ENCODE results near the gene SIGLEC8.
"Not testable (repeated sequence)": the region's sequence is repeated elsewhere in the genome, so short reads cannot be mapped to it uniquely, and the experiment has no call there.

Gene SIGLEC8

DNA sequence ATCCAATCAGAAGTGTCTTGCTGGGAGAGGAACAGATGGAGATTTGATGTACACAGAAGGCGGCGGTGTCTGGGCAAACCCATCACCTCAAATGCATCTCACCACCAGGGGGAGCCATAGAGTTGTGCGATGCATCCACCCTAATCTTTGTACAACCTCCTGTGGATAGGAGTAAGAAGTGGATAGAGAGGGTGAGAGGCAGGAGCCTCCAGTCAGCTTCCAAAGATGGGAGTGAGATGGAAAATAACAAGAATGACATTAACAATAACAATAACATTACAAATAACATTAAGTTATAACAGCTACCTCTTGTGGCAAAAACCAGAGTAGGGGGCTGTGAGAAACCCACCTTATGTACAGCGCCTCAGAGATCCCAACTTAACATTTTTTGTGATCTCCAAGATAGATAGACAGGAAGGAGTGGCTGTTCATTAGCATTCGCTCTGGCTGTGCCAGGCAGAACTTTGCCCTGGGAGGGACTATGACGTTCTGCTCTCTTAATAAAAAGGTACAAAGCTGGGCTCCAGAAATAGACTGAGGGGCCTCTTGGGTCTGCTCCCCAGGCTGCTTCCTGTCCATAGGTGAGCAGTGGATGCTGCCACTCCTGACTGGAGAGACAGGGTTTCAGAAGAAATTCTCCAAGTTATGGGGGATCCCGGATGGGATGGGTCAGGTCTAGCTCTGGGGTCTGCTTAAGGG is 14.9 kb upstream of the SIGLEC8 start:
- DNase-seq (ENCODE audit: low read depth in 2 of 2) = peak; percentile 69 to 80

GRCh38 chr19:51472607-51473006 is 14.4 kb upstream of the SIGLEC8 start:
- DNase-seq (ENCODE audit: low read depth in 2 of 2) = no peak

GRCh38 chr19:51471527-51471926 is 13.3 kb upstream of the SIGLEC8 start:
- no peak for DNase-seq (ENCODE audit: low read depth in 2 of 2)

GRCh38 chr19:51470966-51471365 is 12.7 kb upstream of the SIGLEC8 start:
- DNase-seq (ENCODE audit: low read depth in 2 of 2) = no peak

DNA sequence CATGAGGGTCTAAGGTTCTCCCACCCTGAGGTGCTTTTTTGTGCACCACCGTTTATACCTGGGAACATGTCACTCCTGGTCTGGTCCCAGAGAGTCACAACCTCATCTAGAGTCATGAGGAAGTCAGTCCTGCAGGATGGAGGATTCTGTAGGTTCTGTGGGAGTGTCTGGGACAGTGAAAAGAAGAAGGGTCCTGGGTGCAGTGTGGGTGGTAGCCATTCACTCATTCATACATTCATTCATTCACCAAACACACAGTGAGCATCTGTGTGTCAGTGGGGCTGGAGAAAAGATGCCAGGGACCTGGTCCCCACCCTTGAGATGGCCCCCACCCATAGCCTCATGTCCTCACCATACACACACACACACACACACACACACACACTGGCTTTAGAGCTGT is 11.4 kb upstream of the SIGLEC8 start:
- DNase-seq (ENCODE audit: low read depth in 2 of 2) = no peak

- no peak for DNase-seq (ENCODE audit: low read depth in 2 of 2)
Measured at GRCh38 chr19:51469162-51469561, 10.9 kb upstream of the SIGLEC8 start.

- DNase-seq (ENCODE audit: low read depth in 2 of 2) = no peak
Measured at GRCh38 chr19:51468545-51468920, 10.3 kb upstream of the SIGLEC8 start.

DNA sequence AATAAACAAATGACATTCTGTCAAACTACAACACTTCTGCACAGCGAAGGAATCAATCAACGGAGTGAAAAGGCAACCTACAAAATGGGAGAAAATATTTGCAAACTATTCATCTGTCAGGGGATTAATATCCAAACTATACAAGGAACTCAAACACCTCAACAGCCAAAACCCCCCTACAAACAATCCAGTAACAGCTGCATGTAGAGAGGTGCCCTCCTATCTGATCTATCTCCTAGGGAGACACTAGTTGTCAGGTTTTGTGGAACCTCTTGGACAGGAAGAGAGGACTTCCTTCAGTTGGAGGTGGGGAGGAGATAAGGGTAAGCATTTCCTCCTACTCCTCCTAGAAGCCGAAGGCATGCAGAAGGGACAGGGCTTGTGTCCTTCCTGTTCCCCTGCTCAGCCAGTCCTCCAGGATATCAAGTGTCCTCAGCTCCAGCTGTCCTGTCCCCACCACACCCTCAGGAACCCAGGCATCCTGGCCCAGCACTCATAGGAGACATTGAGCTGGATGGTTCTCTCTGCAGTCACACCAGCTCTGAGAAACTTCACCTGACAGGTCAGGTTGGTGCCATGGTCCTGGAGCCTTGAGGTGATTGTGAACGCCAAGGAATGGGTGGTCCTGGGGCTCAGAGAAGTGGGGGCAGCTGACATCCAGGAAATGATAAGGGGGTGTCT is 9.8 kb upstream of the SIGLEC8 start:
- no peak for DNase-seq (ENCODE audit: low read depth in 2 of 2)

- DNase-seq (ENCODE audit: low read depth in 2 of 2) = no peak
Measured at GRCh38 chr19:51466723-51467122, 8.5 kb upstream of the SIGLEC8 start.

DNA sequence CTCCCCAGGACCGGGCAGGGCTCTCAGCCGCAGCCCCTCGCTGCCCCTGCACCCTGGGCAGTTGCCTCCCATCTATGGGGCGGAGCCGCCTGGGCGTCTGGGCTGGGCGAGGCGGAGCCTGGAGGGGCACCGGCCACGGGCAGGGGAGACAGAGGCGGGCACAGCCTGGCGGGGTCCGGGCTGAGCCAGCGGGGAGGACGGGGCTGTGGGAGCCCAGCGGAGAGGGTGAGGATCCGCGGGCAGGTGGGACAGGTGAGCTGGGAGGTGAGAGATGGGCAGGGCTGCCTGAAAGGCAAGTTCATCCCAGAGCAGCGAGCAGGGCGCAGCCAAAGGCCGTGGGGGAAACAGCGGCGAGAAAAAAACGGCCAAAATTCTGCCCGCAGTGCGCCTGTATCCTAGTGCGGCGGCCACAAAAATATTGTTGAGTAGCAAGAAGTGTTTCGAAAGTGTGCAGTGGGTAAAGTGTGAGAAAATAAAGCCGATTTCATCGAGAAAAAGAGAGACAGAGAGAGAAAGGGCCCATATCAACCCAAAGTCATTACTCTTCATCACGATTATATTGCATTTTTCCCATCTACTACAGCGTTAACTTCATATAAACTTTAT is 5.8 kb upstream of the SIGLEC8 start:
- DNase-seq (ENCODE audit: low read depth in 2 of 2) = not testable (repeated sequence)

DNA sequence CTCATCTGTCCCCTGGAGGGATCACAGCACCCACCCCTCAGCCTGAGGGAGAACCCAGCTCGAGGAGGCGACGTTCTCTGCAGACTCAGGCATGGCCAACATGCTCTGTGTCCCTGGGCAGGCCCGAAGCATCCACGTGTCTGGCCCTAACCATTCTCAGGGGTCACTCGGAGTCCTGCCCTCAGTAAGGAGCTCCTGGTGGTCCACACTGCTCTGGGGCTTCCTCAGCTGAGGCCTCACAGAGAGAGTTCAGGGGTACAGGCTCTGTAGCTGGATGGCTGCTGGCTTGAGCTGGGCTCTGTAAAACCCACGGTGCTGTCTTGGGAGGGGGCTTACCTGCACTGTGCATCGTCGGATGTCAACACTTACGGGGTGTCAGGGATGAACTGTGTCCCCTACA is 4.4 kb upstream of the SIGLEC8 start:
- DNase-seq (ENCODE audit: low read depth in 2 of 2) = no peak

GRCh38 chr19:51462276-51462675 is 4.0 kb upstream of the SIGLEC8 start:
- DNase-seq (ENCODE audit: low read depth in 2 of 2) = no peak

DNA sequence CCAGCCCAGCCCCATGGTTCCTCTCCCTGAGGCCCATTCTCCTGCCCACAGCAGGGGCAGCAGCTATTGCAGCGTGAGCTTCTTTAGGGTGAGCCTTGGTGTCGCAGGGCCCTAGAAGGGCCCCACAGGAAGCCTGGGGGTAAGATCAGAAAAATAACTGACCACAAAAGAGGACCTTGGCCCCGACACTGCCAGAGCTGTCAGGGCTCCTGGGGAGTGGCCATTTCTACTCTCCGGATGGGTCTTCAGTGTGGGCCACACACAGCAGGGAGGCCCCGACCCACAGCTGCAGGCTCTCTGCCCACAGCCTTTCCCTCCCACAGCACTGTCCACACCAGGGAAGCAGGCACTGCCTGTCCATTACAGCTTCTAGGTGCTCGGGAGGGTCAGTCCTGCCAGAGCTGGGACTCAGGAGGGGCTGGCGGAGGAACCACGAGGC is 3.5 kb upstream of the SIGLEC8 start:
- DNase-seq (ENCODE audit: low read depth in 2 of 2) = no peak

- no peak for DNase-seq (ENCODE audit: low read depth in 2 of 2)
Measured at GRCh38 chr19:51460164-51460992, 2.1 kb upstream of the SIGLEC8 start.

DNA sequence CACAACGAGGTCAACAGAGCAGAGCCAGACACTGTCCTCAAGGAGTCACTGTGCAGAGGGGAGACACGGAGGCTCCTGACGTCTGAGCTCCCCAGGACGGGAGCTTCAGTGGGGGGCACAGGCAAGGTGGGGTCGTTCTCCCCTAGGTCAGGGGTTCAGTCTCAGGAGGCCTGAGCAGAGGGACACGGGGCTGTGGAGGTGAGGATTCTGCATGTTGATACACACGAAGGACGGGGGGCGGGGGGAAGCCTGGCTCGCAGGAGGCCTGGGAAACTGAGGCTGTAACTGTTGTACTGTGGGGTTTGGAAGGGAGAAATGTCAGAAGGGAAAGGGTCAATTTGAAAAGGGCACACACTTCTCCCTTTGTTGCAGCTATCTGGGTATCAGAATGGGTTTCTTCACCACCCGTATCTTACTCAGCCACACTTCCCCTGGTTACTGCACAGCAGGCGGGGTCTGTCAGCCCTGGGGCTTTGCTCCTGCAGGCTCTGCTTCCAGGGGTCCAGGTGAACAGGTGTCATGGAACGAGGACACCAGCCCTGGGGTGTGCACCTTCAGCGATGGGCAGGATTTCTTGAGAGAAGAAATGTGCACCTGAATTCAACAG is 748 bp upstream of the SIGLEC8 start:
- no peak for DNase-seq (ENCODE audit: low read depth in 2 of 2)

GRCh38 chr19:51457351-51458013 is 772 bp downstream of the SIGLEC8 start:
- DNase-seq (ENCODE audit: low read depth in 2 of 2) = no peak

DNA sequence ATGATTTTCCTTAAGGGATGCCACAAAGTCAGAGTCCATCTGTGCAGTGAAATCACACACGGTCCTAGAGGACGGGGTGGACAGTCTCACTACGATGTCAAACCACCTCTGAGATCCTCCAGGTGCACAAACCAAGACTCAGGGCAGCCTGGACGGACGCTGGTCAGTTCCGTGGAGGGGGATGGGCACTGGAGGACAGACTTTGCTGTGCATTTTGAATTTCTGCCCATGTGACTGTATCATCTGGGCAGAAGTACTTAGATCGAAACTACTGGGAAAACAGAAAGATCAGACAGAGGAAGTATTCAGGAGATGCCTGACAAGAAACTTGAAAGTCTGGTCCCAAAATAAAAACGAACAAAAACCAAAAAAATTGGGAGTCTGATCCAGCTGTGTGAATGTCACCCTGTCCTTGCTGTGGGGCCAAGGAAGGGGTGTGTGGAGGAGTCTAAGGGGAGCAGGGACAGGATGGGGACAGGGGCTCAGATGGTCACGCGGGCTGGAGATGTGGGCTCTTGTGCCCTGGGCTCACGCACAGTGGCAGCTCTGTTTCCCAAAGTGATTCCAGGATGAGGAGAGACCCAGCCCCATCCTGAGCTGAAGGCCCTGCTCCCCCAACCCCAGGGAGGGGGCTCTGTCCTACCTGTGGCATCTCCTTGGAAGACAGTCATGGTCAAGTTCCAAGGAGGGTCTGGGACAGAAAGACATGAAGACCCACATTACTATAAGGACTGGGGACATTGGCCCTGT is 1.5 kb downstream of the SIGLEC8 start:
- DNase-seq (ENCODE audit: low read depth in 2 of 2) = no peak

DNA sequence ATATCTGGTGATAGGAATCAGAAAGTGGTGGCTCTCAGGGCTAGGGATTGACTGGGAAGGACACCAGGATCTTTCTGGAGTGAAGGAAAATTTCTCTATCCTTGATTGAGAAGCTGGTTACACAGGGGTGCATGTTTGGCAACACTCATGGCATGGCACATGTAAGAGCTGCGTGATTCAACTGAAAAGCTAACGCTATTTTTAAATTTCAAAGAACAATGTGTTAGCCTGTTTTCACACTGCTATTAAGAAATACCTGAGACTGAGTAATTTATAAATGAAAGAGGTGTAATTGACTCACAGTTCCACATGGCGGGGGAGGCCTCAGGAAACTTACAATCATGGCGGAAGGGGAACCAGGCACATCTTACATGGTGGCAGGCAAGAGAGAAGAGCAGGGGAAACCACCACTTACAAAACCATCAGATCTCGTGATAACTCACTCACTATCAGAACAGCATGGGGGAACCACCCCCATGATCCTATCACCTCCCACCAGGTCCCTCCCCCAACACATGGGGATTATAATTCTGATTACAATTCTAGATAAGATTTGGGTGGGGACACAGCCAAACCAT is 7.4 kb downstream of the SIGLEC8 start:
- peak; percentile 27 to 65 for DNase-seq (ENCODE audit: low read depth in 2 of 2)

GRCh38 chr19:51448411-51449016 is 9.7 kb downstream of the SIGLEC8 start:
- DNase-seq (ENCODE audit: low read depth in 2 of 2) = peak; percentile 33 to 62

DNA sequence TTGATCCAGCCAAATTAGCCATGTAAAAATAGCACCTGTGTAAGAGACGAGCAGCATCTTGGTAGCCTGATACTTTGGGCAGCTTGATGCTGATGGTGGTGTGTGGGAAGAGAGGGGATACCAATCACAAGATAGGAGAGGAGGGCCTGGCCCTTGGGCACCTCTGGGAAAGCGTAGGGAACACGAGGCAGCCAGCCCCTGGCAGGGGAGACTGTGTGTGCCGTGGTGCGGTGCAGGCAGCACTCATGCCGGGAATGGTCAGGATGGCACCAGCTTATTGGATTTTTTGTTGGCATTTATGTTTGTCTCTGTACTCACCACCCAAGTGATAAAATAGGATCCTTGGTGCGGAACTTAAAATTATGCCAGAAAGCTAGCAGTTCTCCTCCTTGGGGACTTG is 10.2 kb downstream of the SIGLEC8 start:
- DNase-seq (ENCODE audit: low read depth in 2 of 2) = no peak
